HepG2 (cell line): Measurements from ENCODE around the gene PDGFRB. TPM values are rescaled to one million over a fixed set of nuclear protein-coding genes. Genes with fewer than 3 reads are reported as not detected.

Experiments
- AKNA ChIP-seq: sonication (generic); formaldehyde crosslinking; IDR thresholded peaks from 2 replicates; pipeline ENCODE4 v1.4.0; 2020; ENCODE audit warnings: missing genetic modification reagents, borderline replicate concordance
- ARNTL ChIP-seq: sonication (generic); formaldehyde crosslinking; IDR thresholded peaks from 2 replicates; pipeline ENCODE4 v1.4.0; 2020; ENCODE audit warnings: mild to moderate bottlenecking, missing genetic modification reagents
- CEBPB ChIP-seq: IDR thresholded peaks from 2 replicates; pipeline ENCODE4 v1.6.1; 2011; ENCODE audit warnings: low read depth, low read length, improper control_type of control experiment, borderline replicate concordance
- PLRG1 ChIP-seq: fragments of 450-650 bp; conservative IDR thresholded peaks from 2 replicates; pipeline ENCODE4 v1.6.1; 2016
- REXO4 ChIP-seq: sonication (generic); formaldehyde crosslinking; IDR thresholded peaks from 2 replicates; pipeline ENCODE4 v1.8.0; 2022; ENCODE audit warnings: missing genetic modification reagents, mild to moderate bottlenecking, borderline replicate concordance
- RNF2 ChIP-seq: fragments of 450-650 bp; conservative IDR thresholded peaks from 2 replicates; pipeline ENCODE4 v1.6.1; 2016; ENCODE audit warnings: low read depth
- ZNF382 ChIP-seq: sonication (generic); formaldehyde crosslinking; IDR thresholded peaks from 2 replicates; pipeline ENCODE4 v1.5.0; 2020; ENCODE audit warnings: missing genetic modification reagents, mild to moderate bottlenecking, borderline replicate concordance
- ZXDC ChIP-seq: sonication (generic); formaldehyde crosslinking; IDR thresholded peaks from 2 replicates; pipeline ENCODE4 v1.5.0; 2020; ENCODE audit warnings: mild to moderate bottlenecking, missing genetic modification reagents
- polyA plus RNA-seq, 8 experiments: library from polyadenylated mRNA; depleted of rRNA in 3 of 8; stranded (reverse) in 7 of 8; unstranded in 1 of 8; fragments of >200 nt; fragmentation: Illumina TruSeq in 4 of 8; extraction: Trizol in 4 of 8; gene quantifications; 2 replicates each; pipeline versions ENCODE4 v1.2.1 to v1.2.3, GENCODE V29; 2011 to 2016; ENCODE audit warnings: low read depth in 4 of 8, missing spikeins in 1 of 8, mixed read lengths in 1 of 8; ENCODE audit not compliant: insufficient read depth in 1 of 8
- total RNA-seq, 5 experiments: library from RNA; depleted of rRNA; stranded (reverse); fragments of >200 nt; fragmentation: Illumina TruSeq; extraction: Trizol; gene quantifications; 2 replicates each; pipeline ENCODE4 v1.2.3, GENCODE V29; 2016; ENCODE audit warnings: low read depth in 1 of 5
- TF ChIP-seq, protein P1 (sequence below): sonication (generic); formaldehyde crosslinking; IDR thresholded peaks from 2 replicates; pipeline ENCODE4 v1.5.1; 2020; ENCODE audit warnings: missing genetic modification reagents, mild to moderate bottlenecking, borderline replicate concordance
- TF ChIP-seq, protein P2 (sequence below): sonication (generic); formaldehyde crosslinking; IDR thresholded peaks from 2 replicates; pipeline ENCODE4 v1.8.0; 2022; ENCODE audit warnings: missing genetic modification reagents, mild to moderate bottlenecking, moderate library complexity, borderline replicate concordance
- TF ChIP-seq, protein P3 (sequence below): sonication (generic); formaldehyde crosslinking; IDR thresholded peaks from 2 replicates; pipeline ENCODE4 v1.4.0; 2020; ENCODE audit warnings: mild to moderate bottlenecking, low read depth, missing genetic modification reagents

PDGFRB gene
- total and polyA plus RNA-seq, 2 of the 13 experiments (the other 11 are each of a cell fraction or from before 2014, with no cell fraction given), result 4.0 to 21.0 TPM

GRCh38 chr5:150085191-150085912 is 70.3 kb downstream of the PDGFRB start (continued):
- TF ChIP-seq, protein P1, sequence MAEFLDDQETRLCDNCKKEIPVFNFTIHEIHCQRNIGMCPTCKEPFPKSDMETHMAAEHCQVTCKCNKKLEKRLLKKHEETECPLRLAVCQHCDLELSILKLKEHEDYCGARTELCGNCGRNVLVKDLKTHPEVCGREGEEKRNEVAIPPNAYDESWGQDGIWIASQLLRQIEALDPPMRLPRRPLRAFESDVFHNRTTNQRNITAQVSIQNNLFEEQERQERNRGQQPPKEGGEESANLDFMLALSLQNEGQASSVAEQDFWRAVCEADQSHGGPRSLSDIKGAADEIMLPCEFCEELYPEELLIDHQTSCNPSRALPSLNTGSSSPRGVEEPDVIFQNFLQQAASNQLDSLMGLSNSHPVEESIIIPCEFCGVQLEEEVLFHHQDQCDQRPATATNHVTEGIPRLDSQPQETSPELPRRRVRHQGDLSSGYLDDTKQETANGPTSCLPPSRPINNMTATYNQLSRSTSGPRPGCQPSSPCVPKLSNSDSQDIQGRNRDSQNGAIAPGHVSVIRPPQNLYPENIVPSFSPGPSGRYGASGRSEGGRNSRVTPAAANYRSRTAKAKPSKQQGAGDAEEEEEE (CRISPR knock-in tag), result no peak
- TF ChIP-seq CEBPB, result no peak
- TF ChIP-seq RNF2, result no peak
- TF ChIP-seq, protein P2, sequence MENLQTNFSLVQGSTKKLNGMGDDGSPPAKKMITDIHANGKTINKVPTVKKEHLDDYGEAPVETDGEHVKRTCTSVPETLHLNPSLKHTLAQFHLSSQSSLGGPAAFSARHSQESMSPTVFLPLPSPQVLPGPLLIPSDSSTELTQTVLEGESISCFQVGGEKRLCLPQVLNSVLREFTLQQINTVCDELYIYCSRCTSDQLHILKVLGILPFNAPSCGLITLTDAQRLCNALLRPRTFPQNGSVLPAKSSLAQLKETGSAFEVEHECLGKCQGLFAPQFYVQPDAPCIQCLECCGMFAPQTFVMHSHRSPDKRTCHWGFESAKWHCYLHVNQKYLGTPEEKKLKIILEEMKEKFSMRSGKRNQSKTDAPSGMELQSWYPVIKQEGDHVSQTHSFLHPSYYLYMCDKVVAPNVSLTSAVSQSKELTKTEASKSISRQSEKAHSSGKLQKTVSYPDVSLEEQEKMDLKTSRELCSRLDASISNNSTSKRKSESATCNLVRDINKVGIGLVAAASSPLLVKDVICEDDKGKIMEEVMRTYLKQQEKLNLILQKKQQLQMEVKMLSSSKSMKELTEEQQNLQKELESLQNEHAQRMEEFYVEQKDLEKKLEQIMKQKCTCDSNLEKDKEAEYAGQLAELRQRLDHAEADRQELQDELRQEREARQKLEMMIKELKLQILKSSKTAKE (CRISPR knock-in tag), result no peak
- TF ChIP-seq ZNF382, result no peak
- TF ChIP-seq REXO4 (CRISPR knock-in tag), result no peak
- no peak for TF ChIP-seq AKNA (CRISPR knock-in tag)
- no peak for TF ChIP-seq ARNTL (CRISPR knock-in tag)
- TF ChIP-seq PLRG1, result no peak
- no peak for TF ChIP-seq ZXDC (CRISPR knock-in tag)
- TF ChIP-seq, protein P3, sequence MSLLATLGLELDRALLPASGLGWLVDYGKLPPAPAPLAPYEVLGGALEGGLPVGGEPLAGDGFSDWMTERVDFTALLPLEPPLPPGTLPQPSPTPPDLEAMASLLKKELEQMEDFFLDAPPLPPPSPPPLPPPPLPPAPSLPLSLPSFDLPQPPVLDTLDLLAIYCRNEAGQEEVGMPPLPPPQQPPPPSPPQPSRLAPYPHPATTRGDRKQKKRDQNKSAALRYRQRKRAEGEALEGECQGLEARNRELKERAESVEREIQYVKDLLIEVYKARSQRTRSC, result no peak
